GM12878 (cell line): ENCODE measurements around the gene ZNF512. TPM values are rescaled to one million over a fixed set of nuclear protein-coding genes. Genes with fewer than 3 reads are reported as not detected.

Source experiments
- ATAC-seq: fragments of 200-7000 bp; cut with Tn5 transposase; 3 replicates; pipeline ENCODE4 v1.9.1; 2020; ENCODE audit warnings: mild to moderate bottlenecking, moderate library complexity
- BruUV-seq: library from RNA; stranded (reverse); fragments of 400-500 nt; replicated peaks from 2 replicates; lab custom pipeline; 2021; lab: Mats Ljungman, UMichigan
- CTCF ChIA-PET: fragments of 300-600 bp; sonication (Branson Sonifier 250); formaldehyde crosslinking; extraction: SDS; loops from one replicate; lab custom pipeline; 2021; ENCODE audit warnings: inconsistent platforms; lab: Yijun Ruan, JAX
- POLR2A ChIA-PET: fragments of 350-600 bp; formaldehyde crosslinking; extraction: SDS; loops from one replicate; lab custom pipeline; 2021; ENCODE audit warnings: inconsistent platforms; lab: Charles Lee
- RAD21 ChIA-PET: fragments of 300-600 bp; sonication (Branson Sonifier 250); formaldehyde crosslinking; loops from one replicate; lab custom pipeline; 2023; ENCODE audit warnings: antibody characterized with exemption; ENCODE audit not compliant: unreplicated experiment; lab: Charles Lee
- SMC1A ChIA-PET: fragments of 300-600 bp; sonication (Branson Sonifier 250); formaldehyde crosslinking; loops from one replicate; lab custom pipeline; 2023; ENCODE audit not compliant: unreplicated experiment, uncharacterized antibody; lab: Charles Lee
- DNase-seq: peaks from one replicate; pipeline ENCODE4 v3.0.0-alpha.2; 2011; ENCODE audit warnings: low read depth, low spot score
- FAIRE-seq: peaks from 3 replicates; lab custom pipeline; 2011; peaks lifted over from hg19 to GRCh38; lab: Jason Lieb, UNC
- H2AFZ ChIP-seq: 2 replicates; pipeline ENCODE4 v1.6.0; 2011; ENCODE audit warnings: low read depth, low read length, control low read depth; ENCODE audit not compliant: control insufficient read depth
- H3K27ac ChIP-seq: 2 replicates; pipeline ENCODE4 v1.5.1; 2011; ENCODE audit warnings: control low read depth; ENCODE audit not compliant: control insufficient read depth, insufficient read depth
- H3K27me3 ChIP-seq, 2 experiments: replicated peaks in 1 of 2; 2 replicates each; pipeline versions ENCODE4 v1.6.0 to v1.6.1; 2011; ENCODE audit warnings: low read length in 1 of 2; ENCODE audit not compliant: control insufficient read depth in 2 of 2, insufficient read depth in 2 of 2
- H3K36me3 ChIP-seq, 2 experiments: 2 replicates each; pipeline ENCODE4 v1.5.1; 2011; ENCODE audit warnings: low read length in 1 of 2; ENCODE audit not compliant: control insufficient read depth in 2 of 2, insufficient read depth in 2 of 2
- H3K4me1 ChIP-seq: 2 replicates; pipeline ENCODE4 v1.6.1; 2011; ENCODE audit warnings: mild to moderate bottlenecking, low read length, moderate library complexity, mixed read lengths; ENCODE audit not compliant: control insufficient read depth, insufficient read depth
- H3K4me2 ChIP-seq: 2 replicates; pipeline ENCODE4 v1.6.0; 2011; ENCODE audit warnings: control low read depth; ENCODE audit not compliant: control insufficient read depth, insufficient read depth
- H3K4me3 ChIP-seq: fragments of 200-600 bp; sonication (generic); 2 replicates; pipeline ENCODE4 v1.5.1; 2016
- H3K79me2 ChIP-seq: 2 replicates; pipeline ENCODE4 v1.6.0; 2011; ENCODE audit warnings: low read length; ENCODE audit not compliant: control insufficient read depth, insufficient read depth
- H3K9ac ChIP-seq: 2 replicates; pipeline ENCODE4 v1.8.0; 2011; ENCODE audit warnings: low read length, control low read depth, mixed read lengths; ENCODE audit not compliant: control insufficient read depth, insufficient read depth
- H3K9me3 ChIP-seq: replicated peaks from 3 replicates; pipeline ENCODE4 v1.5.1; 2011; ENCODE audit warnings: mild to moderate bottlenecking, low read length; ENCODE audit not compliant: control insufficient read depth, insufficient read depth
- H4K20me1 ChIP-seq: 2 replicates; pipeline ENCODE4 v1.6.0; 2011; ENCODE audit not compliant: control insufficient read depth, insufficient read depth
- CBFB ChIP-seq: IDR thresholded peaks from 2 replicates; pipeline ENCODE4 v1.6.1; 2016; ENCODE audit warnings: antibody characterized with exemption, low read depth
- CHD1 ChIP-seq: IDR thresholded peaks from 2 replicates; pipeline ENCODE4 v1.6.1; 2012; ENCODE audit warnings: low read depth, low read length, improper control_type of control experiment
- NR2F1 ChIP-seq: fragments of 450-650 bp; conservative IDR thresholded peaks from 2 replicates; pipeline ENCODE4 v1.6.1; 2017; ENCODE audit warnings: mild to moderate bottlenecking
- RELA ChIP-seq: fragments of 450-650 bp; IDR thresholded peaks from 2 replicates; pipeline ENCODE4 v1.8.0; 2014; ENCODE audit warnings: borderline replicate concordance; ENCODE audit not compliant: partially characterized antibody
- WGBS: methylation state at CpG from one replicate; pipeline ENCODE4 v1.1.6; 2016; ENCODE audit warnings: low lambda C conversion rate; ENCODE audit not compliant: insufficient replicate concordance, insufficient coverage; ENCODE audit errors: missing lambda C conversion rate; 5-methylcytosine and 5-hydroxymethylcytosine counted together
- in situ Hi-C: fragments of 300-500 bp; cut with MboI; formaldehyde crosslinking; loops from 9 replicates; pipeline ENCODE4 v1.14.3; 2018; ENCODE audit warnings: mixed read lengths
- intact Hi-C: fragments of 100-400 bp; cut with micrococcal nuclease; formaldehyde crosslinking; loops from one replicate; pipeline ENCODE4 v1.14.2; 2022; ENCODE audit not compliant: unreplicated experiment
- polyA plus RNA-seq, 11 experiments: library from polyadenylated mRNA; depleted of rRNA in 4 of 11; unstranded in 6 of 11; stranded (reverse) in 5 of 11; fragments of >200 nt; fragmentation: Nextera tagmentation in 4 of 11; fragmentation: Illumina TruSeq in 1 of 11; extraction: Ambion mirVana in 4 of 11; extraction: Trizol in 1 of 11; gene quantifications; 1 replicate in 1 of 11; 2 replicates in 10 of 11; pipeline versions ENCODE4 v1.2.1 to v1.2.3, GENCODE V29; 2011 to 2016; ENCODE audit warnings: inconsistent platforms in 2 of 11, missing spikeins in 2 of 11, low read depth in 1 of 11
- total RNA-seq, 4 experiments: library from RNA; depleted of rRNA in 3 of 4; stranded (reverse); fragments of >200 nt in 3 of 4; fragmentation: Illumina TruSeq in 1 of 4; extraction: Trizol in 1 of 4; gene quantifications; 2 replicates each; pipeline versions ENCODE4 v1.2.1 to v1.2.3, GENCODE V29; 2013 to 2021
- TF ChIP-seq, protein P1 (sequence below): IDR thresholded peaks from 2 replicates; pipeline ENCODE4 v1.6.1; 2012; ENCODE audit warnings: low read depth, low read length, improper control_type of control experiment

Gene ZNF512
- total and polyA plus RNA-seq, 10 of the 15 experiments (the other 5 are each of a cell fraction or from before 2014, with no cell fraction given) = 14.1 to 61.9 (median 31.2) TPM

GRCh38 chr2:27572439-27572838, 10.4 kb upstream of the ZNF512 start:
- no TSS peak for BruUV-seq
- ATAC-seq = no peak

DNA sequence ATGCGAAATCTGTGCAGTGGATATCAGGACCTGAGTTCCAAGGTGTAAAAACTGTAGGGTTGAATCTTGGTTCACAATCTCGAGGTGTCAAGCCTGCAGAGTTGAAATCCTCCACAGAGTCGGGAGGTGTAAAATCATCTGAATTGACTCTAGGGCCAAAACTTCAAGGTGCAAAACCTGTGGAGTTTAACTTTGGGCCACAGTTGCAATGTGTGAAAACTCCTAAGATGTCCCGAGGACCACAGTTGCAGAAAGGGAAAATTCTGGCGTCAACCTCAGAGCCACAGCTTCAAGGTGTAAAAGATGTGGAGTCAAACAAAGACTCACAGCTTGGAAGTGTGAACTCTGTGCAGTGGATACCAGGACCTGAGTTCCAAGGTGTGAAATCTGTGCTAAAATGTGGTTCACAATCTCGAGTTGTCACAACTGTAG, 9.8 kb upstream of the ZNF512 start:
- no TSS peak for BruUV-seq
- Histone ChIP-seq H3K9ac (no peak overlapping the region), H3K4me3 (no peak overlapping the region), H2AFZ (no peak overlapping the region), H3K27ac (no peak overlapping the region), H3K4me2 (no peak overlapping the region), H3K9me3 (no peaks in the 10 kb centered on the region; the same call in 2 of the 3 replicates), H4K20me1 (no peaks in the 10 kb centered on the region)
- RAD21 ChIA-PET = interaction anchor here (0.5 kb wide), 1 partner anchor 1532 kb away, joined by 3 read pairs; no protein-coding TSS in a partner anchor
- CTCF ChIA-PET = interaction anchor here (0.8 kb wide), 1 partner anchor 12 kb away, joined by 4 read pairs; no protein-coding TSS in a partner anchor
- no peak for ATAC-seq
- POLR2A ChIA-PET = no interaction called here
- in situ Hi-C loops = no loop called here
- no peak for TF ChIP-seq RELA
- 0 out of 2 replicates have a peak, but pooled peaks have one; percentile 24 for TF ChIP-seq NR2F1
- TF ChIP-seq, all 136 proteins: peak for 1
- intact Hi-C loops = no loop called here
- DNase-seq (no peak), FAIRE-seq (no peak)
- 27% methylated on average over 6 of the region's 6 CpGs for WGBS
- Histone ChIP-seq H3K36me3 (no peaks in the 10 kb centered on the region), H3K4me1 (no peaks in the 10 kb centered on the region), H3K79me2 (no peaks in the 10 kb centered on the region), H3K27me3 (0 out of 4 replicates have a peak, but pooled peaks cover 0 to 2% of the 10 kb centered on the region in 2 experiments)
- SMC1A ChIA-PET = interaction anchor here (0.9 kb wide), 1 partner anchor 9 kb away, joined by 3 read pairs; the partner anchor contains the start of gene ZNF512

More at GRCh38 chr2:27572439-27572838, 10.4 kb upstream of the ZNF512 start:
- CTCF ChIA-PET = interaction anchor here (0.8 kb wide), 1 partner anchor 13 kb away, joined by 4 read pairs; no protein-coding TSS in a partner anchor
- H3K36me3 ChIP-seq = no peaks in the 10 kb centered on the region
- H4K20me1 ChIP-seq = no peaks in the 10 kb centered on the region
- 0 out of 4 replicates have a peak, but pooled peaks cover 0 to 2% of the 10 kb centered on the region in 2 experiments for H3K27me3 ChIP-seq
- FAIRE-seq = no peak
- H3K27ac ChIP-seq = no peak overlapping the region
- H3K4me3 ChIP-seq = no peak overlapping the region
- POLR2A ChIA-PET = no interaction called here
- H2AFZ ChIP-seq = no peak overlapping the region
- TF ChIP-seq CBFB (no peak), CHD1 (no peak), RELA (no peak)
- TF ChIP-seq, protein P1, sequence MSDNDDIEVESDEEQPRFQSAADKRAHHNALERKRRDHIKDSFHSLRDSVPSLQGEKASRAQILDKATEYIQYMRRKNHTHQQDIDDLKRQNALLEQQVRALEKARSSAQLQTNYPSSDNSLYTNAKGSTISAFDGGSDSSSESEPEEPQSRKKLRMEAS = no peak
- no peak for DNase-seq
- no peaks in the 10 kb centered on the region for H3K79me2 ChIP-seq
- in situ Hi-C loops = no loop called here
- H3K9me3 ChIP-seq = no peaks in the 10 kb centered on the region; the same call in 2 of the 3 replicates
- no peaks in the 10 kb centered on the region for H3K4me1 ChIP-seq
- SMC1A ChIA-PET = interaction anchor here (0.9 kb wide), 1 partner anchor 10 kb away, joined by 3 read pairs; the partner anchor contains the start of gene ZNF512
- RAD21 ChIA-PET = no interaction called here
- no peak overlapping the region for H3K4me2 ChIP-seq
- WGBS = 19% methylated on average over 2 of the region's 2 CpGs
- H3K9ac ChIP-seq = no peak overlapping the region
- intact Hi-C loops = no loop called here
